B cell (primary cell): Measurements from ENCODE around the gene NLRP5.

Experiments used
- CTCF ChIP-seq: fragments of 200-600 bp; IDR thresholded peaks from one replicate; pipeline ENCODE4 v1.8.0; 2022; ENCODE audit warnings: antibody characterized with exemption, mild to moderate bottlenecking
- EZH2 ChIP-seq: IDR thresholded peaks from 2 replicates; pipeline ENCODE4 v1.6.1; 2012; ENCODE audit warnings: borderline replicate concordance, low read depth, mild to moderate bottlenecking, moderate library complexity, low read length; ENCODE audit not compliant: insufficient read depth, poor library complexity, severe bottlenecking

DNA sequence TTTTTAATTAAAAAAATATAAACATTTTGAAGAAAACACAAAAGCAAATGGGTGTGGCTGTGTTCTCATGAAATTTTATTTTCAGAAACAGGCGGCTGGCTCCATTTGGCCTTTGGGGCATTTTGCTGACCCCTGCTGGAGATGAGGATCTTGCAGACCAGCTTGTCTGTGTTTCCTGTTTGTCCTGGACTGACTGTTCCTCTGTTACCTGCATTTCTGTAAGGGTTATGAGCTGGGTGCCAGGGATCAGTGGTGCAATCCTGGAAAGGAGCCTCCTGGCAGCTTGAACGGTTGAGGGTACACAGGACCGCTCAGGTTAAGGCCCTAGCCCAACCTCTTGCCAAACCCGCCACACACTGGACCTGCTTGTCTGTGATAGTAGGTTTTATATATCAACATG lies 84.6 kb downstream of the NLRP5 start:
- TF ChIP-seq EZH2: no peak
- no peak for TF ChIP-seq CTCF
